ENCODE results near the gene TAF15. TPM values are rescaled to one million over a fixed set of nuclear protein-coding genes. Genes with fewer than 3 reads are reported as not detected.

The TAF15 gene
- total RNA-seq, 2 donors from 2014 or later = 57.2 to 86.1 TPM

- no peak for DNase-seq (ENCODE audit: low spot score)
- Histone ChIP-seq H3K27me3 (replicated peaks; ENCODE audit: insufficient read depth) (no peaks in the 10 kb centered on the region), H3K36me3 (no peaks in the 10 kb centered on the region), H3K9me3 (no peaks in the 10 kb centered on the region), H3K27ac (no peak overlapping the region), H3K4me1 (replicated peaks) (peaks cover 7% of the 10 kb centered on the region), H3K4me3 (no peak overlapping the region)
- WGBS = 100% methylated on average over 1 of the region's 1 CpG
- TF ChIP-seq POLR2AphosphoS5 (IDR thresholded peaks at IDR 0.05) = no peak
- TF ChIP-seq POLR2A (IDR thresholded peaks at IDR 0.05) = no peak
- no peak for TF ChIP-seq CTCF (IDR thresholded peaks at IDR 0.05)
- intact Hi-C loops (cut with DNase I) = no loop called here
These were observed 12.3 kb upstream of the TAF15 start for GRCh38 chr17:35796942-35797341.

GRCh38 chr17:35797370-35797769, 11.9 kb upstream of the TAF15 start:
- H3K27me3 ChIP-seq (replicated peaks; ENCODE audit: insufficient read depth) = no peaks in the 10 kb centered on the region
- peaks cover 7% of the 10 kb centered on the region for H3K4me1 ChIP-seq (replicated peaks)
- no peak overlapping the region for H3K4me3 ChIP-seq
- intact Hi-C loops (cut with DNase I) = no loop called here
- no peak overlapping the region for H3K27ac ChIP-seq
- no peaks in the 10 kb centered on the region for H3K36me3 ChIP-seq
- 62% methylated on average over 4 of the region's 4 CpGs for WGBS
- no peak for DNase-seq (ENCODE audit: low spot score)
- TF ChIP-seq POLR2AphosphoS5 (IDR thresholded peaks at IDR 0.05) (no peak), CTCF (IDR thresholded peaks at IDR 0.05) (no peak), POLR2A (IDR thresholded peaks at IDR 0.05) (no peak)
- no peaks in the 10 kb centered on the region for H3K9me3 ChIP-seq

GRCh38 chr17:35797918-35798317, 11.4 kb upstream of the TAF15 start:
- no peak overlapping the region for H3K27ac ChIP-seq
- no peaks in the 10 kb centered on the region for H3K36me3 ChIP-seq
- no peak overlapping the region for H3K4me3 ChIP-seq
- 75% methylated on average over 5 of the region's 5 CpGs for WGBS
- H3K4me1 ChIP-seq (replicated peaks) = peaks cover 7% of the 10 kb centered on the region
- intact Hi-C loops (cut with DNase I) = no loop called here
- no peak for DNase-seq (ENCODE audit: low spot score)
- no peaks in the 10 kb centered on the region for H3K9me3 ChIP-seq
- no peaks in the 10 kb centered on the region for H3K27me3 ChIP-seq (replicated peaks; ENCODE audit: insufficient read depth)
- TF ChIP-seq CTCF (IDR thresholded peaks at IDR 0.05) = no peak
- no peak for TF ChIP-seq POLR2AphosphoS5 (IDR thresholded peaks at IDR 0.05)
- no peak for TF ChIP-seq POLR2A (IDR thresholded peaks at IDR 0.05)

- H3K9me3 ChIP-seq = no peaks in the 10 kb centered on the region
- no peaks in the 10 kb centered on the region for H3K27me3 ChIP-seq (replicated peaks; ENCODE audit: insufficient read depth)
- peak overlapping the region in 1 of 2 donors; percentile 34 for H3K27ac ChIP-seq
- no peaks in the 10 kb centered on the region for H3K36me3 ChIP-seq
- no peak overlapping the region for H3K4me3 ChIP-seq
- peak; percentile 94 for DNase-seq (ENCODE audit: low spot score)
- H3K4me1 ChIP-seq (replicated peaks) = peaks cover 7% of the 10 kb centered on the region
- peak; percentile 93 for TF ChIP-seq POLR2AphosphoS5 (IDR thresholded peaks at IDR 0.05)
- no peak for TF ChIP-seq CTCF (IDR thresholded peaks at IDR 0.05)
- intact Hi-C loops (cut with DNase I) = no loop called here
These were observed 9.3 kb upstream of the TAF15 start for GRCh38 chr17:35799942-35800341.

- Histone ChIP-seq H3K27ac (peak overlapping the region in 1 of 2 donors; percentile 37), H3K27me3 (replicated peaks; ENCODE audit: insufficient read depth) (no peaks in the 10 kb centered on the region), H3K9me3 (no peaks in the 10 kb centered on the region), H3K4me3 (no peak overlapping the region), H3K4me1 (replicated peaks) (peaks cover 7% of the 10 kb centered on the region), H3K36me3 (no peaks in the 10 kb centered on the region)
- TF ChIP-seq CTCF (IDR thresholded peaks at IDR 0.05) = no peak
- TF ChIP-seq POLR2AphosphoS5 (IDR thresholded peaks at IDR 0.05) = peak; percentile 46
- WGBS = 41% methylated on average over 9 of the region's 9 CpGs
- intact Hi-C loops (cut with DNase I) = no loop called here
- DNase-seq (ENCODE audit: low spot score) = peak; percentile 82
These were observed 7.6 kb upstream of the TAF15 start for GRCh38 chr17:35801583-35802224.

Measured in prostate gland (tissue), 2 donors.